Measurements from ENCODE around the gene CRACR2A. TPM values are rescaled to one million over a fixed set of nuclear protein-coding genes. Genes with fewer than 3 reads are reported as not detected.

CRACR2A gene
- total RNA-seq, 2 experiments from 2014 or later, result 33.2 to 33.5 TPM

- POLR2A ChIA-PET, result no interaction called here
- CTCF ChIA-PET, result interaction anchor here (1.2 to 1.6 kb wide), 2 partner anchors 11 to 13 kb away, joined by 3 to 5 read pairs; no protein-coding TSS in a partner anchor
Observed at GRCh38 chr12:3730111-3730510, 22.8 kb downstream of the CRACR2A start.

DNA sequence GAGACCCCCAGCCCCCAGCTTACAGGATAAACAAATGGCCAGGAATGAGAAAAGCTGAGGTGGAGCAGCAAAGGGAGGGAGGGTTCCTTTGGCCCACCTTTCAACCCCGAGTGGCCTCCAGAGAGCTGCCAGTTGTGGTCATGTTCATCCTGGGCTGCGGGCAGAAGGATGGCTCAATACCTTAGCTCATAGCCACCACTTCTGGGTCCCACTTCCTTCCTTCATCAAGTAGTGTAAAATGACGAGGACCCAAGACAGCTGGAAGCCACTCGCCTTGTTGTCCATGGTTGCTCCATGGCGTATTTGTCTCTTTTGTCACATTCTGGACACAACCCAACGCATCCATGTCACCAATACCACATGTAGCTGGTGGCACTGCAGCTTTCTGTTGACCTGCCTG is 24.2 kb downstream of the CRACR2A start:
- ChIA-PET CTCF (interaction anchor here (0.7 to 1.9 kb wide), 3 partner anchors 13 to 429 kb away, joined by 4 to 7 read pairs (median 4); no protein-coding TSS in a partner anchor), POLR2A (interaction anchor here (1.1 to 2.8 kb wide), 3 partner anchors 14 to 43 kb away, joined by 3 to 22 read pairs (median 17); partner anchors contain the start of gene CRACR2A)

GRCh38 chr12:3727877-3728632 is 24.9 kb downstream of the CRACR2A start:
- ChIA-PET CTCF (interaction anchor here (0.8 to 1.9 kb wide), 3 partner anchors 14 to 19 kb away, joined by 3 to 7 read pairs (median 4); no protein-coding TSS in a partner anchor), POLR2A (interaction anchor here (1.1 to 2.8 kb wide), 3 partner anchors 15 to 44 kb away, joined by 3 to 22 read pairs (median 17); partner anchors contain the start of gene CRACR2A)

GRCh38 chr12:3727354-3727753 is 25.6 kb downstream of the CRACR2A start:
- CTCF ChIA-PET, result interaction anchor here (0.8 kb wide), 1 partner anchor 16 kb away, joined by 3 read pairs; no protein-coding TSS in a partner anchor
- POLR2A ChIA-PET, result interaction anchor here (2.2 to 2.8 kb wide), 2 partner anchors 15 to 25 kb away, joined by 17 to 22 read pairs; partner anchors contain the start of gene CRACR2A

- ChIA-PET CTCF (no interaction called here), POLR2A (no interaction called here)
Observed at GRCh38 chr12:3726456-3726855, 26.5 kb downstream of the CRACR2A start.

DNA sequence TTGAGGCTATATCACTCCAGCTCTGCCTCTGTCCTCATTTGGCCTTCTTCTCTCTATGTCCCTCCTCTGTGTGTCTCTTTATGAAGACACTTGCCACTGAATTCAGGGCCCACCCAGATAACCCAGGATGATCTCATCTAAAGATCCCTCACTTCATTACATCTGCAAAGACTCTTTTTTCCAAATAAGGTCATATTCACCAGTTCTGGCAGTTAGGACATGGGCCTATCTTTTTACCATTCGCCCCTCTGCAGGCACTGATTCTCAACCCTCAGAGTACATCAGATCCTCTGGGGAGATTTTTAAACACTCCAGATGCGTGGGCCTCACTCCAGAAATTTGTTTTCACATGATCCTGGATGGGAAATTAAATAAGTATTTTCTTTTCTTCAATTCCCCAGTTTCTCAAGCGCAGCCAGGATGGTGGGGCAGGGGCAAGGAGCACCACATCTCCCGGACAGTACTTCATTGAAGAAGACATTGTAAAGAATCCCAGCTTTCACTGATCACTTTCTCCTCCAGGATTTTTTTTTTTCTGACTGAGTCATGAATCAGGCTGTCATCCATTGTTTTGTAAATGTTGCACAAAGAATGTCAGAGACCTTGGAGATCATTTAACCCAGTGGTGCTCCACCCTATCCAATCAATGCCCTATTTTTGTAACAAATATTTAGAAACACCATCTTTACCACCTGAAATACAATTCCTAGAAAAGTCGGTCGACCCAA is 27.4 kb downstream of the CRACR2A start:
- ChIA-PET CTCF (no interaction called here), POLR2A (no interaction called here)

DNA sequence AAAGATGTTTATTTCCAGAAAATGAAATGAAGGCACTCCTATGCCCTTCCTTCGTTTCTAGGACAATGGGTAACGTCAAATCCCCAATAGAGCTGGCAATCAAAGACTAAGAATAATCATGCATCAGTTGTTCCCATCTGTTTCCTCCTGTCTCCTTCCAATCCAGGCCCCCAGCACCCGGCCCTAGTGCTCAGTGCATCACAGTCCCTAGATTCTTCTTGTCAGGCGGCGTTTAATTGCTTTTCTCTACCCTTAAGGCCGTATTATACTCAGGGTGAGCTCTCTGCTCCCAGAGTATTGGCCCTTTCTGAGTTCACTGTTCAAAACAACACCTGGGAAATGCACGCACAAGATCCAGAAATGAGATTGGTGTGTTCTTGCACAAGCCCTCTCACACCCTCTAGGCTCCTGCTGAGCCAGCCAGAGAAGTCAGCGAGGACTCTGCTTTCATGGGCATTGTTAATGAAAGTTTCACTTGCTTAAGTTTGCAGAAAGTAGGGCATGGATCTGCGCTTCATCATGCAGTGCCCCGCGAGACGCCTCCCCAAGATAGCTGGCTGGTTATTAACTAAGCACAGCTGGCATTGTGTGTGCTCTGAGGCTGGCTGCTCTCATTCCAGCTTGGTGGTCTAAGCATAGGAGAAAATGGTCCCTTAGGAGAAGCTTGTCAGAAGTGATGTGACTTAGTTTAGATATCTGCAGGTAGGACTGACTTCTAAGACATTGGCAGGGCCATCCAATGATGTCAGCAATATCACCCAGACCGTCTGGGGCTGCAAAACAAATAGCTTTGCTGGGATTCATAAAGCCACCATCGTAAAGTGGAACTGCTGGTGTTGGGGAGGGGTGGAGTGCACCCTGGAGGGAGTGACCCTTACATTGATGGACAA is 28.7 kb downstream of the CRACR2A start:
- CTCF ChIA-PET, result interaction anchor here (0.8 kb wide), 1 partner anchor 32 kb away, joined by 3 read pairs; no protein-coding TSS in a partner anchor

GRCh38 chr12:3722368-3722767 is 30.5 kb downstream of the CRACR2A start:
- ChIA-PET CTCF (no interaction called here), POLR2A (no interaction called here)

More for the DNA sequence above, 28.7 kb downstream of the CRACR2A start:
- POLR2A ChIA-PET, result no interaction called here

DNA sequence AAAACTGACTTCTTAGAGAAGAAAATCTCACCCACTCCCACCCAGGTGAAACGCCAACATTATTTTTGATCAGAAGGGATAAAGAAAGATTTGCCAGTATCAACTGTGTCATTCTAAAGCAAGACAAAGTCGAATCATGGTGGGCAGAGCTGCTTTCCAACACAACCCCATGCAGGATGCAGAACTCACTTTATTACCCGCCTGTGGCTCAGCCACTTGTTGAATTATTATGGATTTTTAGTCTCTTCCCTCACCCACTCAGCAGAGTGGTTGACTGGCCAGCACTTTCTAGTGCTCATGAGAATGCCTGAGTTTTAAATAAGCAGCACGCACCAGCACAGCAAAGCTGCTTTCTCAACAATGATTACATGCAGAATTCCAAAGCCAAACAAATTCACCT is 32.1 kb downstream of the CRACR2A start:
- ChIA-PET CTCF (interaction anchor here (0.7 kb wide), 1 partner anchor 69 kb away, joined by 3 read pairs; no protein-coding TSS in a partner anchor), POLR2A (no interaction called here)

- ChIA-PET CTCF (no interaction called here), POLR2A (no interaction called here)
Observed at GRCh38 chr12:3718100-3718499, 34.8 kb downstream of the CRACR2A start.

- ChIA-PET CTCF (no interaction called here), POLR2A (no interaction called here)
Observed at GRCh38 chr12:3717283-3717898, 35.5 kb downstream of the CRACR2A start.

GRCh38 chr12:3715999-3716398 is 36.9 kb downstream of the CRACR2A start:
- POLR2A ChIA-PET, result no interaction called here
- CTCF ChIA-PET, result no interaction called here

DNA sequence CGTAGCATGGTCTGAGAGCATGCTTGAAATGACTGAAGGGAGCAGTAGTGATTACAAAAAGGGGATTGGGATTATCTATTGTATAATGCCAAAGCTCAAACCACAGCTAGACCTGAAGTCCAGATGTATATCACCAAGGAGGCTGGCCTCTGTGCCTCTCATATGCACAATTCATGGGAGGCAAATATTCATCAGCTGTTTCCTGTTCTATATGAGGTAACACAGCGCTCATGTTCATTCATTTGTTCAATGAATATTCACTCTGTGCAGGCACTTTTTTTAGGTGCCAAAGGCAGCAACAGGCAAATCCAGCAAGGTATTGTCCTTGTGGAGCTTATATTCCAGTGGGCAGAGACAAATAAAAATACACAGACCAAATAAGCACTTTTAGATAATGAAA is 39.0 kb downstream of the CRACR2A start:
- CTCF ChIA-PET, result no interaction called here

DNA sequence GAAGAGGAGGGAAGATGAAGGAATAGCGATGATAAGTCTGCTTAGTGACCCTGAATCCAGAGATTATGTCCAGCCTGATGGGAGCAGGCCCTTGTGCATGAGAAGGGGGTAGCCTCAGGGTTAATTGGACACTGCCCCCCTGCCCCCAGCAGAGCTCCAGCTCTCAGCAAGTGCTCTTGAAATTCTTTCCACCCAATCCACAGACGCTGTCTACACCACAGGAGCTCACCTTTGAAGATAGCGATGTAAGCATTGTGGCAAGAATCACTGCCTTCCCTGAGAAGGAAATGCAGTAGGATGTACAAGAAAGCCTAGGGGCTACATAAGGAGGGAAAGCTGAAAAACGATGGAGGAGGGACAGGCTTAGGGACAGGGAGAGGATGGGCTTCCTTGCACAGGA is 39.4 kb downstream of the CRACR2A start:
- POLR2A ChIA-PET, result no interaction called here

More for the DNA sequence above, 39.0 kb downstream of the CRACR2A start:
- POLR2A ChIA-PET, result no interaction called here

GRCh38 chr12:3712209-3712992 is 40.5 kb downstream of the CRACR2A start:
- CTCF ChIA-PET, result no interaction called here
- POLR2A ChIA-PET, result no interaction called here

More for the DNA sequence above, 39.4 kb downstream of the CRACR2A start:
- CTCF ChIA-PET, result no interaction called here

DNA sequence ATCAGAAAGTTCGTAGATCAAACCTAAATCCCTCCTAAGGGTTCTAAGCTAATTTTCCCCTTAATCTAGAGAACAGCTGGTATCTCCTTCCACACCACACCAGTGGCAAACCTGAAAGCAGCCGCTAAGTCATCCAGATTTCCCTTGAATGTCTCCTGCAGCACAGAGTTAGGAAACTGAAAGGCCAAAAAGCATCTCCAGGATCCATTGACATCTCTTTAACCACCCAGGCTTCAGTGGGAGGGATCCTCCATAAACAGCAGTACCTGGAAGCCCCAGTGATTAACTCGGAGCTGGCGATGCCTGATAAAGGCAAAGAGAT is 47.6 kb downstream of the CRACR2A start:
- POLR2A ChIA-PET, result no interaction called here
- CTCF ChIA-PET, result no interaction called here

- ChIA-PET CTCF (no interaction called here), POLR2A (no interaction called here)
Observed at GRCh38 chr12:3704512-3705353, 48.2 kb downstream of the CRACR2A start.

- ChIA-PET POLR2A (no interaction called here), CTCF (no interaction called here)
Observed at GRCh38 chr12:3700861-3701260, 52.0 kb downstream of the CRACR2A start.

All from activated CD8-positive, alpha-beta memory T cell treated with anti-CD3 and anti-CD28 coated beads for 36 hours (primary cell).